K562 treated with DMSO at 1 percent for 24 hours (cell line): ENCODE measurements around the gene LDLRAD2. TPM values are rescaled to one million over a fixed set of nuclear protein-coding genes. Genes with fewer than 3 reads are reported as not detected.

Experiments
- total RNA-seq: library from RNA; unstranded; fragments of 300-600 nt; gene quantifications from 2 replicates; pipeline ENCODE4 v1.2.3, GENCODE V29; 2022; ENCODE audit warnings: low read depth; ENCODE audit not compliant: insufficient read depth

LDLRAD2 gene, protein sequence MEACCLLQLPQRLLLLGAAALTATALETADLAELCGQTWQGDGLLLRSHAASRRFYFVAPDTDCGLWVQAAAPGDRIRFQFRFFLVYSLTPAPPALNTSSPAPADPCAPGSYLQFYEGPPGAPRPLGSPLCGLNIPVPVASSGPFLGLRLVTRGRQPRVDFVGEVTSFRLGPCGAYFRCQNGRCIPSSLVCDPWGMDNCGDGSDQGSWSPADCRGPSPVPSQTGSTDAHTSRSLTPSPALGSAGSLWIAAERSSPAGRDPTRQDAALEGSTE
- total RNA-seq: 0.22 TPM in 1 of 2 replicates, not detected in the other

DNA sequence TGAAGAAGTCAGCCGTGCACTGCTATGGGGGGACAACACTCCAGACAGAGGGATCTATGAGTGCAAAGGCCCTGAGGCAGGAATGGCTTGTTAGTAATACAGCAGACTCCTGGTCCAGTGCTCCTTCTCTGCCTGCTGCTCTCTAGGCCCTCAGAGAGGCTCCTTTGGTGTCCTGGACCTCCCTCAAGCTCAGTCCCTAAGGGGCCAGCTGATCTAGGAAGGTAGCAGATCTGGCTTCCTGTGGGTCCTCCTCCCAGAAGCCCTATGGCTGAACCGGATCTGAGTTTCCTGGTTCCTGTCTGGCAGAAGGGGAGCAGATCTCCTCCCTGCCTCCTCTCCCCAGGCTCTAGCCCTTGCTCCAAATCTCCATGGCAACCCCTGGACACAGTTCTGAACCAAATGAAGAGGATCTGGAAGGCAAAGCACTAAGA is at the start of gene LDLRAD2:
Gene LDLRAD2 (plus strand): TSS at position 391 of the 431 bp plus-strand sequence. CDS start 187 bp downstream, outside the sequence.

DNA sequence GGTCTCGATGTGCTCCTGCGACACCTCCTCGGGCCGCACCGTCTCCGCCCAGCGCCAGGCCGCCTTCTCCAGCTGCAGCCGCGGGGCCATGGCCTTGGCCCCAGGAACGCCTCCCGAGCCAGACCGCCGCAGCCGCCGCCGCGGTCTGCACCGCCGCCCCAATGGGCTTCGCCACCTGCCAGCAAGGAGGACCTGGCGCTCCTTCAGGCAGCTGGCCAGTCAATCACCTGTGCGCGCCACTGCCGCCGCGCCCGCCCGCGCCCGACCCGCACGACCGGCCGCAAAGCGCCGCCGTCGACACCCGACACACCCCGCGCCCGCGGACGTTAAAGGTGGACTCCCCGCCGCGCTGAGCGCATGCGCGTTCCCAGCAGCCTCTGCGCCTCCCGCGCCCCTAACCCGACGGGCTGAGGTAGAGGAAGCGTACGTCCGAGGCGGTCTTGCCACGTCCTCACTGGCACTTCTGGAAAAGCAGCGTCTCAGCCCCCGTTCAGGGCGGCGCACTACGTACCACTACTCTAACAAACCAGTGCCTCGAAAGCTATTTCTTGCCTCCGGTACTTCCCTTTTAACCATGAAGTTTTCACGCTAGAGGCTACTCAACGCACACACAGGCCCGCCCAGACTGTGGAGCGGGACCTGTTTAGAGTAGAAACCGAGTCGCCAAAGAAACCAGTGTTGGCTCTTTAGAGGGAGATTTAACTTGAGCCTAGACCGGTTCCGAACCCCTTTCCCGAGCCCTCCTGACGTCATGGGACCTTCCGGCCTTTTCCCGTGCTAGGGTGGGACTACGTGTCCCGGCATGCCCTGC is 29.0 kb upstream of the LDLRAD2 start, which contains the start of gene USP48:
Gene USP48 (minus strand): TSS at position 282 of the 811 bp plus-strand sequence. CDS start 192 bp downstream, at position 90.

Other genes starting within 250 kb of the LDLRAD2 start
- 33.7 and 34.4 TPM in 2 replicates for gene RAP1GAP, start 142.9 kb upstream of the LDLRAD2 start, total RNA-seq
- 54.7 and 60.1 TPM in 2 replicates for gene USP48, start 29.1 kb upstream of the LDLRAD2 start, total RNA-seq
- 65.6 and 72.0 TPM in 2 replicates for gene HSPG2, start 125.0 kb downstream of the LDLRAD2 start, total RNA-seq
- gene CELA3B, start 164.8 kb downstream of the LDLRAD2 start, total RNA-seq: not detected in 2 replicates
- gene CELA3A, start 189.4 kb downstream of the LDLRAD2 start, total RNA-seq: not detected in 2 replicates
- gene CDC42, start 240.4 kb downstream of the LDLRAD2 start, total RNA-seq: 99.6 and 113 TPM in 2 replicates